Neural cell (in vitro differentiated cells): ENCODE data around the gene CBX3. TPM values are rescaled to one million over a fixed set of nuclear protein-coding genes. Genes with fewer than 3 reads are reported as not detected.

Experiments
- H2AFZ ChIP-seq: fragments of 200-600, 300-800 bp; sonication (generic), shearing (Covaris generic); 2 replicates; pipeline ENCODE4 v1.6.0; 2014; ENCODE audit warnings: low read depth, mild to moderate bottlenecking, antibody characterized with exemption, low read length, moderate library complexity
- H3F3A ChIP-seq: fragments of 200-600 bp; shearing (Covaris generic); 2 replicates; pipeline ENCODE4 v1.6.1; 2016; ENCODE audit warnings: mild to moderate bottlenecking, moderate library complexity, mixed read lengths, antibody characterized with exemption, low read length; ENCODE audit not compliant: insufficient read depth, poor library complexity, severe bottlenecking
- H3K27ac ChIP-seq: fragments of 200-600, 300-800 bp; sonication (generic), shearing (Covaris generic); 2 replicates; pipeline ENCODE4 v1.5.1; 2014; ENCODE audit warnings: mild to moderate bottlenecking, low read length, moderate library complexity
- H3K27me3 ChIP-seq: fragments of 300-800, 200-600 bp; sonication (generic), shearing (Covaris generic); 2 replicates; pipeline ENCODE4 v1.6.0; 2014; ENCODE audit warnings: mild to moderate bottlenecking, low read depth, low read length, moderate library complexity; ENCODE audit not compliant: insufficient read depth
- H3K36me3 ChIP-seq: fragments of 300-800, 200-600 bp; sonication (generic), shearing (Covaris generic); 2 replicates; pipeline ENCODE4 v1.5.1; 2014; ENCODE audit warnings: mild to moderate bottlenecking, antibody characterized with exemption, low read length, moderate library complexity; ENCODE audit not compliant: insufficient read depth
- H3K4me2 ChIP-seq: fragments of 300-800, 200-600 bp; sonication (generic), shearing (Covaris generic); 2 replicates; pipeline ENCODE4 v1.6.0; 2014; ENCODE audit warnings: mild to moderate bottlenecking, low read length
- H3K4me3 ChIP-seq: fragments of 300-800, 200-600 bp; sonication (generic), shearing (Covaris generic); 2 replicates; pipeline ENCODE4 v1.5.1; 2014; ENCODE audit warnings: mild to moderate bottlenecking, low read length, moderate library complexity
- H3K79me2 ChIP-seq: fragments of 200-600 bp; shearing (Covaris generic); replicated peaks from 2 replicates; pipeline ENCODE4 v1.6.0; 2014; ENCODE audit warnings: mild to moderate bottlenecking, low read length, moderate library complexity; ENCODE audit not compliant: insufficient read depth
- H3K9ac ChIP-seq: fragments of 300-800, 200-600 bp; sonication (generic), shearing (Covaris generic); 2 replicates; pipeline ENCODE4 v1.6.1; 2016; ENCODE audit warnings: mild to moderate bottlenecking, low read length, mixed read lengths
- H3K9me2 ChIP-seq: fragments of 200-600 bp; shearing (Covaris generic); 2 replicates; pipeline ENCODE4 v1.6.1; 2016; ENCODE audit warnings: mild to moderate bottlenecking, low read length, mixed read lengths; ENCODE audit not compliant: insufficient read depth
- H3K9me3 ChIP-seq: fragments of 200-600, 300-800 bp; sonication (generic), shearing (Covaris generic); 2 replicates; pipeline ENCODE4 v1.6.1; 2016; ENCODE audit warnings: mild to moderate bottlenecking, mixed run types, low read length, moderate library complexity, mixed read lengths
- H4K20me1 ChIP-seq: fragments of 200-600 bp; shearing (Covaris generic); 2 replicates; pipeline ENCODE4 v1.6.1; 2016; ENCODE audit warnings: mild to moderate bottlenecking, mixed run types; ENCODE audit not compliant: insufficient read depth
- CTCF ChIP-seq: fragments of 450-650 bp; IDR thresholded peaks from 2 replicates; pipeline ENCODE4 v1.5.1; 2014; ENCODE audit warnings: antibody characterized with exemption, mild to moderate bottlenecking, moderate library complexity; ENCODE audit not compliant: poor library complexity, severe bottlenecking
- EP300 ChIP-seq: fragments of 450-650 bp; conservative IDR thresholded peaks from 2 replicates; pipeline ENCODE4 v1.6.1; 2014; ENCODE audit warnings: antibody characterized with exemption, mild to moderate bottlenecking, moderate library complexity; ENCODE audit not compliant: poor library complexity, severe bottlenecking
- EZH2 ChIP-seq: fragments of 200-600, 300-800 bp; shearing (Covaris generic), sonication (generic); IDR thresholded peaks from 2 replicates; pipeline ENCODE4 v1.6.1; 2014; ENCODE audit warnings: antibody characterized with exemption, low read length, borderline replicate concordance, mild to moderate bottlenecking; ENCODE audit not compliant: insufficient read depth, poor library complexity, severe bottlenecking
- MXI1 ChIP-seq: fragments of 450-650 bp; conservative IDR thresholded peaks from 2 replicates; pipeline ENCODE4 v1.6.1; 2014; ENCODE audit warnings: antibody characterized with exemption, mild to moderate bottlenecking; ENCODE audit not compliant: poor library complexity, severe bottlenecking
- POLR2AphosphoS5 ChIP-seq: IDR thresholded peaks from 2 replicates; pipeline ENCODE4 v1.6.1; 2012
- RAD21 ChIP-seq: fragments of 450-650 bp; conservative IDR thresholded peaks from 2 replicates; pipeline ENCODE4 v1.6.1; 2014; ENCODE audit warnings: antibody characterized with exemption, mild to moderate bottlenecking, moderate library complexity
- REST ChIP-seq: IDR thresholded peaks from 2 replicates; pipeline ENCODE4 v1.6.1; 2012; ENCODE audit warnings: borderline replicate concordance
- SMC3 ChIP-seq: fragments of 450-650 bp; conservative IDR thresholded peaks from 2 replicates; pipeline ENCODE4 v1.6.1; 2014; ENCODE audit warnings: antibody characterized with exemption, mild to moderate bottlenecking, moderate library complexity; ENCODE audit not compliant: poor library complexity
- TAF1 ChIP-seq: IDR thresholded peaks from 2 replicates; pipeline ENCODE4 v1.6.1; 2012; ENCODE audit warnings: low read depth
- polyA plus RNA-seq: library from polyadenylated mRNA; depleted of rRNA; stranded (reverse); fragments of >200 nt; gene quantifications from 2 replicates; pipeline ENCODE4 v1.2.3, GENCODE V29; 2014

CBX3 gene
- polyA plus RNA-seq, 1 donor from 2014 or later: 598 TPM

- H4K20me1 ChIP-seq: no peaks in the 10 kb centered on the region
- no peaks in the 10 kb centered on the region for H3K79me2 ChIP-seq
- no peak overlapping the region for H3K4me2 ChIP-seq
Observed at GRCh38 chr7:26169271-26169670, 32.3 kb upstream of the CBX3 start.

GRCh38 chr7:26170663-26171062 is 30.9 kb upstream of the CBX3 start:
- no peaks in the 10 kb centered on the region for H3K27me3 ChIP-seq
- H3K27ac ChIP-seq: no peak overlapping the region

More at GRCh38 chr7:26169271-26169670, 32.3 kb upstream of the CBX3 start:
- Histone ChIP-seq H3K27ac (no peak overlapping the region), H3K9ac (no peak overlapping the region), H3F3A (no peaks in the 10 kb centered on the region), H3K4me3 (no peak overlapping the region), H3K9me3 (no peaks in the 10 kb centered on the region), H3K9me2 (no peaks in the 10 kb centered on the region), H3K27me3 (no peaks in the 10 kb centered on the region), H2AFZ (no peak overlapping the region), H3K36me3 (no peaks in the 10 kb centered on the region)
- no peak for TF ChIP-seq EP300
- TF ChIP-seq POLR2AphosphoS5: no peak
- no peak for TF ChIP-seq TAF1
- no peak for TF ChIP-seq RAD21

More at GRCh38 chr7:26170663-26171062, 30.9 kb upstream of the CBX3 start:
- TF ChIP-seq SMC3: no peak
- no peak for TF ChIP-seq REST
- no peak for TF ChIP-seq CTCF
- no peak for TF ChIP-seq EP300
- no peak for TF ChIP-seq POLR2AphosphoS5
- TF ChIP-seq EZH2: no peak
- TF ChIP-seq TAF1: no peak
- no peak for TF ChIP-seq MXI1
- no peak for TF ChIP-seq RAD21
- no peaks in the 10 kb centered on the region for H3K36me3 ChIP-seq
- H3K9me2 ChIP-seq: no peaks in the 10 kb centered on the region
- H3F3A ChIP-seq: no peaks in the 10 kb centered on the region
- H2AFZ ChIP-seq: no peak overlapping the region
- H4K20me1 ChIP-seq: no peaks in the 10 kb centered on the region
- H3K9me3 ChIP-seq: no peaks in the 10 kb centered on the region
- no peak overlapping the region for H3K9ac ChIP-seq
- no peak overlapping the region for H3K4me2 ChIP-seq
- H3K79me2 ChIP-seq: no peaks in the 10 kb centered on the region
- H3K4me3 ChIP-seq: no peak overlapping the region
